H1 (cell line): Measurements from ENCODE around the gene TRAPPC5. TPM values are rescaled to one million over a fixed set of nuclear protein-coding genes. Genes with fewer than 3 reads are reported as not detected.

Experiments used
- RNF2 ChIP-seq: fragments of 200-900, 300-1000 bp; sonication (generic); IDR thresholded peaks from 2 replicates; pipeline ENCODE4 v1.7.1; 2016; ENCODE audit warnings: borderline replicate concordance, low read depth, mild to moderate bottlenecking, antibody characterized with exemption, low read length; ENCODE audit not compliant: poor library complexity, severe bottlenecking; ENCODE audit errors: missing control alignments
- polyA plus RNA-seq, 7 experiments: library from polyadenylated mRNA; depleted of rRNA in 3 of 7; stranded (reverse) in 5 of 7; unstranded in 2 of 7; fragments of >200 nt in 5 of 7; fragments of 200-250 nt in 2 of 7; gene quantifications; 1 replicate in 5 of 7; 2 replicates in 1 of 7; 4 replicates in 1 of 7; pipeline versions ENCODE4 v1.2.1 to v1.2.3, GENCODE V29; 2011 to 2013; ENCODE audit warnings: missing spikeins in 2 of 7, mixed read lengths in 2 of 7
- total RNA-seq: library from RNA; stranded (reverse); fragmentation: NEBNext Ultra II Directional; extraction: Animal tissue kit (Norgen Biotek cat#: 25700); gene quantifications from 2 replicates; pipeline ENCODE4 v1.2.1, GENCODE V29; 2021

Gene TRAPPC5
- total and polyA plus RNA-seq, 2 of the 8 experiments (the other 6 are each of a cell fraction or from before 2014, with no cell fraction given) = 109 to 120 TPM

GRCh38 chr19:7701049-7701653 lies 20.5 kb downstream of the TRAPPC5 start (continued):
- no peak for TF ChIP-seq RNF2
- TF ChIP-seq, all 59 proteins: peak for 0
